ENCODE measurements around the gene ADAR.

ADAR gene

DNA sequence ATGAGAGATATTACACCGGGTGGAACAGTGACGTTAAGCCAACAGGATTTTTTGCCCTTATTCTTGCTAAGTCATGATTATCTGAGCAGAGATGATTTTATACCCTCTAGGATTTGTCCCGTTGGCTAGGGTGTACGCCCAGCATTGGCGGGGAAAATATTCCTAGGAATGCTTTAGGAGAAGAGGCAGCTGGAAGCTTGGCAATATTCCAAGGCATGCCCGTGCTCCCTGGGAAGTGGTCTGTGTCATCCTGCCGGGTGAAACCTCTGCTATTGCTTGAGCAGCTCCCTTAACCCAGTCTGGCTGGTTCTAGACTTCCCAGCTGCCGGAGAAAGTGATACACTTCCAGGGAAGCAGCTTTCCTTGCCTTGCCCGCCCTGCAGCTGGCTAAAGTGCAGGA lies 24.2 kb downstream of the ADAR start:
- no peak for DNase-seq

DNA sequence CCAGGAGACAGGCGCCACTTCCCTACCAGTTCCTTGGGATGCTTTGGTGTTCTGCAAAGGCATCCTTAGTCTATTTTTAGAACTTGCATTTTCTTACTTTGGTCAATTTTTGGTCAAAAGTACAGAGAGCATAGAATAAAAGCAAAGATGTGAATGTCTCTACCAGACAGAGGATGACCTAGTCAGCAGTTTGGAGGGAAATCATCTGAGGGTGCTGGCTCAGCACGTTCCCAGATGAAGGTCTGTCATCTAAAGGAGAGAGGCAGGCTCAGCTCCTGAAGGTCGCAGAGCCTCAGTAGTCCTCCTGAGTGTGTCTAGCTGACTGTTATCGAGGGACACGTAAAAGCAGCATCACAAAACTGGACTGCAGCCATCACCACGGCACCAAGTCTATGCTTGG lies 25.1 kb downstream of the ADAR start:
- DNase-seq: no peak

DNA sequence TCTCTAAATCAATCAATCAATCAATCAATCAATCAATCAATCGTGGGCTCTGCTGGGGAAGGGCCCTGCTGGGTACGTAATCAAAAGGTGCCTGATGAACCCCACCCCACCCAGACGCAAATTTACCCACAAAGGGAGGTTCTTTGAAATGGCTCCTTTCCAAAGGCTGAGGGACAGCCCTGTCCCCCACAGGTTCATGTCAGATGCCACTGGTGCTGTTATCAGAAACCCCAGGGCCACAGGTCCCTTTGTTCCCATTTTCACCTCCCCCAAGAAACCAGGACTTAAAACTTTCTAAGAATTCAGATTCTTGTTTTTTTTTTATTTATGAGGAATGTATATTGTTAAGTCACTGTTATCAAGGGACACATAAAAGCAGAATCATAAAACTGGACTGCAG lies 26.2 kb downstream of the ADAR start:
- no peak for DNase-seq

DNA sequence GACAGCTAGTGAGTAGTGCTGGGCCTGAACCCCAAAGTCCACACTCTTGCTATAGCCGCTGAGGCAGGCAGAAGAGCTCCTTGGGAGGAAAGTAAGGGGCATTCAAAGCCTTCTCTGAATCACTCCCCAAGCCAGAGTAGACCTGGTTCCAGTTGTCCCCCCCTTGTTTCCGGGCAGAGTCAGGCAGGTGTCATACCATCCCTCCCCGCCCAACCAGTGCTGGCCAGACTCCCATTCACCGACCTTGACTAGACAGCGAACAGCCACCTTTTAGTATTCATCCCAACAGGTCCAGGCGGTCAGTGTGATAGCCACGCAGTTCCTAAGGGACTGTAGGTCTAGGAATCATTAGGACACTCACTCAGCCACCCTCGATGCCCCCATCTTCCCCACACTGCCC lies 28.6 kb downstream of the ADAR start:
- no peak for DNase-seq

DNA sequence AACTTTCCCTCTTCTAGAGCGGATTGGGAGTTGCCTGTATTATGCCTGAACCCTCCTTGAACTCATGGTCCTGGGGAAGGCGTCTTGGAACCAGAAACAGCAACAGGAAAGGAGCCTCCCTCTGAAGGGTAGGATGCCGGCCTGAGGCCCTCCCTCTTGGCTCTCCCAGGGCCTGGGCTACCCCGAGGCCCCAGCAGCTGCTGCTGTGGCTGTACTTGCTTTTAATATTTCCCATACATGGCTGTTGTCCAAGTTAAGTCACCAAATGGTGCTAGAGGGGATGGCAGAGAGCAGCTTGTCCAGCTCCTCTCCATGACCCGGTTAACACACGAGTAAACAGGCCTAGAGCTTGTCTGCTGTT lies 29.9 kb downstream of the ADAR start:
- no peak for DNase-seq

DNA sequence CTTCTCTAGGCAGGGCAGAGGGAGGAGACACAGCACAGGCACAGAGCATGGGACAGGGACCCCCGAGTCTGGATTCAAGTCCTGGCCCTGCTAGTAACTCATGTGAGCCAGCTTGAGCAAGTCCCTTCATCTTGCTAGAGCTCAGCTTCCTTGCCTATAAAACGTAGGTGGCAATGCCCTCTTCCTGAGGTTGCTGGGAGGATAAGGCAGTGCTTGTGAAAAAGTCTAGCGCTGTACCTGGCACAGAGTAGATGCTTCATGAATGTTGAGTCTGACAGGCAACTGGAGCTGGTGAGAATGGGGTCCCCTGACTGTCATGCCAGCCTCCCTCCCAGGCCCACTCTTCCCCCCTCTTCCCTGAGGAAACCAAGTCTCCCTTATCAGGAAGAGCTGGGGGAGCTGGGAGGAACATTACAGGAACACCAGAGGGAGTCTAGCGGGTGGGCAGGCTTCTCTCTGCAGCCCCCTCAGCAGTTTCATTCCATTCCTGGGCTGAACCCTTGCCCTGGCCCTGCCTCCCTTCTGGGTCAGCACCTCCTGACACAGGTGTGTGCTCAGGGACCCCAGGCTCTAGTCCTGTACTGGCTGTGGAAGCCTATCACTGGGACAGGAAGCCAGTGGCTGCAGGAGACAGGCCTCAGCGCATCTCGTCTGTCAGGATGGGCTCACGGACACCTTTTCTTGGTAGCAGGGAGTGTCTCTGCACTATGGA lies 30.5 kb downstream of the ADAR start:
- DNase-seq: no peak

DNA sequence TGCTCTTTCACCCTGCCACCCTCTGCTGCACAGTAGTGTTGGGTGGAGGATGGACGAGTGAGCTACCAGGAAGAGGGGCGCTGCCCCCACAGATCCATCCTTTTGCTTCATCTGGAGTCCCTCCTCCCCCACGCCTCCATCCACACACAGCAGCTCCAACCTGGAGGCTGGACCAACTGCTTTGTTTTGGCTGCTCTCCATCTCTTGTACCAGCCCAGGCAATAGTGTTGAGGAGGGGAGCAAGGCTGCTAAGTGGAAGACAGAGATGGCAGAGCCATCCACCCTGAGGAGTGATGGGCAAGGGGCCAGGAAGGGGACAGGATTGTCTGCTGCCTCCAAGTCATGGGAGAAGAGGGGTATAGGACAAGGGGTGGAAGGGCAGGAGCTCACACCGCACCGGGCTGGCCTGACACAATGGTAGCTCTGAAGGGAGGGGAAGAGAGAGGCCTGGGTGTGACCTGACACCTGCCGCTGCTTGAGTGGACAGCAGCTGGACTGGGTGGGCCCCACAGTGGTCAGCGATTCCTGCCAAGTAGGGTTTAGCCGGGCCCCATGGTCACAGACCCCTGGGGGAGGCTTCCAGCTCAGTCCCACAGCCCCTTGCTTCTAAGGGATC lies 31.9 kb downstream of the ADAR start:
- no peak for DNase-seq

DNA sequence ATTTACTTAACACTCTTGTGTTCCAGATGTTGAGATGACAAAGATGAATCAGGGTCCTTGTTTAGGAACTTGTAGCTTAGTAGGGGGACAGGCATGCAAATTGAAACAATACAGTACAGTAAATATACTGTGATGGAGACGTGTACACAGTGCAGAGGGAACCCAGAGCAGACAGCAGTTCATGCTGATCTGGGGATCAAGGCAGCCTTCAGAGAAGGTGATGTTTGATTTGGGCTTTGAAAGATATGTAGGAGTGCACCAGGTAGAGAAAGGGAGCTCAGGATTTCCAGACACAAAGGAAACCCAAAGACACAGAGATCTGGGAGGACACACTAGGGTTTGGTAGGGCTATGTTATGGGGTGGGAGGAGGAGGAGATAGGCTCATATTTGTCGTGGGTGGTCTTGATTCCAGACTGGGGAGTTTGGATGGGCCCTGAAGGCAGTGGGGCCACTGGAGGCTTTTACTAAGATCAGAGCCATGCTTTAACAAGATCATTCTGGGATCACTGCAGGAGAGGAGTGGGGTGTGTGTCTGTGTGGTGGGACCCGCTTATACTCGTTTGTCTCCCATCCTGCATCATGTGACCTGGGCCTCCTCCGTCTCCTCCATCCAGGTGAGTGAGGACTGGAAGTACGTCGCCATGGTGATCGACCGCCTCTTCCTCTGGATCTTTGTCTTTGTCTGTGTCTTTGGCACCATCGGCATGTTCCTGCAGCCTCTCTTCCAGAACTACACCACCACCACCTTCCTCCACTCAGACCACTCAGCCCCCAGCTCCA lies 32.6 kb downstream of the ADAR start:
- no peak for DNase-seq

DNA sequence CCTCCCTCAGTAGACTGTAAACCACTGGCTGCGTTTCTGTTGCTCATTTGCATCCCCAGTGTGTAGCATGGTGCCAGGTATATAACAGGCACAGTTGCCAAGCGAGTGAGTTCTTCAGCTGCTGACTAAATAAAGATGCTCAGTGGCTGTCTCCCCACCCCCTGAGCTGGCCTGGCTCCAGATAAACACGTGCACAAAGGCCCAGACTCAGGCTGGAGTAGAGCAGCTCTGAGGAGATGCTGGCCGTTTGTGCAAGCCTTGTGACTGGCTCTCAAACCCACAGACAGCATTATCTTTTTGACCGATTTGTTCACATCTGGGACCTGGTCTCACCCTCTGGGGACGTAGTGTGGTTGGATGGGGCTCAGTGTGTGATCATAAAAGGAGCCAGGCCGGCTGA lies 33.3 kb downstream of the ADAR start:
- no peak for DNase-seq

DNA sequence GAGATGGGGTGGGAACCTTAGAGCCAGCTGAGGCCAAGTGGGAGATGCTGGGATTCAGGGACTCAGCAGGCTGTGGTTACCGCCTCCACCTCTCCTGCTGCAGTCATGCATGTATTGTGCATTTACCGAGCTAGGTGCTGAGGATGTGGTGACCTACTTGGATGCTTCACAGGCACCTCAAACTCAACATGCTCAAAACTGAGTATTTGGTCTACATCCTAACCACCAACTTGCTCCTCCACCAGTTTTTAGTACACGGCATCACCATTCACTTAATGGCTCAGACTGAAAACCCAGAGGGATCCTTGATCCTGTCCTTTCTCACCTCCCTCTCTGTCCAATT lies 34.8 kb downstream of the ADAR start:
- DNase-seq: no peak

DNA sequence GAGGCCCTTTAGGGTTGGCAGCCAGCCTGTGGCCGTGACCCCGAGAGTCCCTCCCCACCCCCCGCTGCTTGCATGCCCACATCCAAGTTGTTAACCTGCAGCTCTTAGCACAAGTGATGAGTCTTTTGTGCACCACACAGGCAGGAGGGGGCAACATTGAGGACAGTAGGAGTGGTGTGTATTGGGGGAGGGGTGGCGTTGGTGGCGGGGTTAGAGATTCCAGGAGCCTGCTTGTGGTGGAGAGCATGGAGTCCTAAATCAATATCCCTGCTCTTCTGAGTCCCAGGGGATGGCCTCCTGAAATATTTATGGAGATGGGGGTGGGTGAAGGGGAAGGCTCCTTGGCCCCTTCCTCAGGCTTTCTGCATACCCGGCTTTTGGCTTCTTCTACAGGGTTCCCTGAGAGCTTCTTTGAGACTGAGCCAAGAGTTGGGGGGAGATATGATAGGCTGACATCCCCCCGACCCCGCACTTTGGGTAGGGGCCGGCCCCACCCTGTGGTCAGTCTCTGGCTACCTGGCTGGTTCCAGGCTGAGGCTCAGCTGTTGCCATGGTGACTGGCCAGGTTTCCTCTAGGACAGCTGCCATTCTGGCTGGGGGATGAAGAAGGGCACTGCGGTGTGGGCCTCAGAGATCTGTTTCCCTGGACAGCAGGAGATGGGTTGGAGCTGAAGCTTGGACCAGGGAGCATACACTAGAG lies 35.4 kb downstream of the ADAR start:
- no peak for DNase-seq

DNA sequence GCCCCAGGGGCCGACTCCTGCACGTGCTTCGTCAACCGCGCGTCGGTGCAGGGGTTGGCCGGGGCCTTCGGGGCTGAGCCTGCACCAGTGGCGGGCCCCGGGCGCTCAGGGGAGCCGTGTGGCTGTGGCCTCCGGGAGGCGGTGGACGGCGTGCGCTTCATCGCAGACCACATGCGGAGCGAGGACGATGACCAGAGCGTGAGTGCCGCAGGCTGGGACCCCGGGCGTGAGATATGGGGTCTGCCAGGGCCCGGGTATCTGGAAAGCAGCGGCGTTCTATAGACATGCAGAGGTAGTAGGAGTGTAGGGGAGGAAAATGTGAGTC lies 36.1 kb downstream of the ADAR start:
- no peak for DNase-seq

DNA sequence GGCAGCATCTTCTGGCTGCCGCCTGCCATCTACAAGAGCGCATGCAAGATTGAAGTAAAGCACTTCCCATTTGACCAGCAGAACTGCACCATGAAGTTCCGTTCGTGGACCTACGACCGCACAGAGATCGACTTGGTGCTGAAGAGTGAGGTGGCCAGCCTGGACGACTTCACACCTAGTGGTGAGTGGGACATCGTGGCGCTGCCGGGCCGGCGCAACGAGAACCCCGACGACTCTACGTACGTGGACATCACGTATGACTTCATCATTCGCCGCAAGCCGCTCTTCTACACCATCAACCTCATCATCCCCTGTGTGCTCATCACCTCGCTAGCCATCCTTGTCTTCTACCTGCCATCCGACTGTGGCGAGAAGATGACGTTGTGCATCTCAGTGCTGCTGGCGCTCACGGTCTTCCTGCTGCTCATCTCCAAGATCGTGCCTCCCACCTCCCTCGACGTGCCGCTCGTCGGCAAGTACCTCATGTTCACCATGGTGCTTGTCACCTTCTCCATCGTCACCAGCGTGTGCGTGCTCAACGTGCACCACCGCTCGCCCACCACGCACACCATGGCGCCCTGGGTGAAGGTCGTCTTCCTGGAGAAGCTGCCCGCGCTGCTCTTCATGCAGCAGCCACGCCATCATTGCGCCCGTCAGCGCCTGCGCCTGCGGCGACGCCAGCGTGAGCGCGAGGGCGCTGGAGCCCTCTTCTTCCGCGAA lies 36.6 kb downstream of the ADAR start:
- no peak for DNase-seq

DNA sequence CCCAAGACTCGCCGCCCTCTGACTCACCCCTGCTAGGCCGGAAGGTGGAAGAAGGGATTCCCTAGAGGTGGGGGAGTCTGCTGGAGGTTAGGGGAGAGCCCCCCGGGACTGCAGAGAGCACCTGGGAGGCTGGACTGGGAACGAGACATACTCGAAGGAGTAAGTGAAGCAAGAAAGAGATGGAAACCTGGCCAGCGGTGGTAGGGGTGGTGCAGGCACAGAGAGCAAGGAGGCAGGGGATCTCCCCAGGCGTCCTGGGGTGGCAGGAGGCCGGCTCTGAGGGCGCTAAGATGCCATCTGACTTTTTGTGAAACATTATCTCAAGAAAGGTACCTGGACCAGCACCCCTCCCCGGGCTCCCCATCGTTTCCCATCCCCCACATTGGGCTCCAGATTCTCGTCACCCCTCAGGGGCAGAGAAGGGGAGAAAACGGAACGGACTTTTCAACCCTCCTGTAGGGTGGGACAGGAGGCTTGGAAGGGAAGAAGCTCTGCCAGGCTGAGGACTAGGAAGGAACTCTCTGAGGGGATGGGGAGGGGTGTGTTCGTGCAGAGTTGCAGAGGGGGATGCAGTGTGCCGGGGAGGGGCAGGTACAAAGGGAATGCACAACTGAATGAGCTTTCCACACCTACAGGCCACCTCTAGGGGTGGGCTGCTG lies 39.7 kb downstream of the ADAR start:
- no peak for DNase-seq

DNA sequence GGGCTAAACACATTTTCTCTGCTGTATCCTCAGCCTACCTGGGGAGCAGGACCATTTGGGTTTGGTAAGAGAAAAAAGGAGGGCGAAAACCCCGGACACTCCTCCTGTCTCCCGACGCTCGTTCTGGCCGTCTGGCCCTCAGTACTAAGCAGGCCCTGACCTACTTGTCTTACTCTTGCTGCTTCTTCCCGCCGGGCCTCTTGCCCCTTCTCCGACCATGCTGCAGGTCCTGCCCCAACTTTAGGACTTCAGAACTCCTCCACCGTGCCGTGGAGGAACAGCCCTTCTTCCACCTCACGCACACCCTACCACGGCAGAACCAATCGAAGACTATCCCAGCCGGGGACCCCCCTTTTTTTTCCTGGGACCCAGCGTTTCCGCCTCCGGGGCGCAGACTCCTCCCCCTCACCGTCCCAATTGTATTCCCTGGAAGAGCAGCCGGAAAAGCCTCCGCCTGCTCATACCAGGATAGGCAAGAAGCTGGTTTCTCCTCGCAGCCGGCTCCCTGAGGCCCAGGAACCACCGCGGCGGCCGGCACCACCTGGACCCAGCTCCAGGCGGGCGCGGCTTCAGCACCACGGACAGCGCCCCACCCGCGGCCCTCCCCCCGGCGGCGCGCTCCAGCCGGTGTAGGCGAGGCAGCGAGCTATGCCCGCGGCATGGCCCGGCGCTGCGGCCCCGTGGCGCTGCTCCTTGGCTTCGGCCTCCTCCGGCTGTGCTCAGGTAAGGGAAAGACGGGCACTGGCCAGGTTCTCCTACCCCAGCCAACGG lies 40.4 kb downstream of the ADAR start, which contains the start of gene CHRNB2:
Gene CHRNB2 (plus strand): TSS at position 393 of the 771 bp plus-strand sequence. CDS start 267 bp downstream, at position 660.
- peak; percentile 68 to 76 for DNase-seq

DNA sequence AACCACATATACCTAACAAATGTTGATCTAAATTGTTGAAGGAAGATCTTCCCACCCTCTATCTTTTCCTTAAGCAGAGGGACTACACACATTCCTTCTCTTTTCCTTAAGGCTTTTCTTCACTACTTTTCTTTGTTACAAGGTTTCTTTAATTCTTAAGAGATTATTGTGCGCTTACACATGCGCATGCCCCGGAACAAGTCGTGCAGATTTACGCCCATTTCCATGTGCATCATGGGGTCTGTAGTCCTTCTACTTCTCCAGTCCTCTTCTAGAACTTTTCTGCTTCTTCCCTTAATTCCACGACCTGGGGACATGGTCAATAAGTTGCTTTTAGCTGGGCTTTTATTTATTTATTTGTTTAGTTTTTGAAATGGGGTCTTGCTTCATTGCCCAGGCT lies 42.1 kb downstream of the ADAR start:
- no peak for DNase-seq

DNA sequence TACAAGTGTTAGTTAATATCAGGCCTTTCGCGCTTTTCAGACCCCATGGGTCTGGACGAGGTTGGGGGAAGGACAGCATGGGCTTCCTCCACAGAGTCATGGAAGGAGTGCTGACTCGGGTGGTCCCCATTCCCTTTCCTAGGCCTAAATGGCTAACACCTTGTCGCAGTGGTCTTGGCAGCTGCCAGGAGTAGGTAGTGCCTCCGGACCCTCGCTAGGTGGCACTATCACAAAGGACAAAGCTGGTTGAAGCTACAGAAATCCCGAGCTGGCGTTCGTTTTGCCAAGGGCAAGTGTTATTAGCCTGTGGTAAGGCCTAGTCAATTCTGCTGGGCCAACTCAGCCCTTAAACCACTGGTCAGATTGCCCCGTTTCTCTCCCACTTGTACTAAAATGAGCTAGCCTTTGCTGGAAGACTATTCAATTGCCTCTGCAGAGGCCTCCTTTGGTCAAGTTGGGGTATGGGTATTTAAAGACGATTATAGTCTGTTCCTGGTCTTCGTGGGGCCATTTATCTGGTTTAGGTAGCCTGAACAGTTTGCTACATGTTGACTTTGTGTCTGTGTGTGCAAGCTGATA lies 48.4 kb downstream of the ADAR start:
- peak; percentile 77 to 83 for DNase-seq

DNA sequence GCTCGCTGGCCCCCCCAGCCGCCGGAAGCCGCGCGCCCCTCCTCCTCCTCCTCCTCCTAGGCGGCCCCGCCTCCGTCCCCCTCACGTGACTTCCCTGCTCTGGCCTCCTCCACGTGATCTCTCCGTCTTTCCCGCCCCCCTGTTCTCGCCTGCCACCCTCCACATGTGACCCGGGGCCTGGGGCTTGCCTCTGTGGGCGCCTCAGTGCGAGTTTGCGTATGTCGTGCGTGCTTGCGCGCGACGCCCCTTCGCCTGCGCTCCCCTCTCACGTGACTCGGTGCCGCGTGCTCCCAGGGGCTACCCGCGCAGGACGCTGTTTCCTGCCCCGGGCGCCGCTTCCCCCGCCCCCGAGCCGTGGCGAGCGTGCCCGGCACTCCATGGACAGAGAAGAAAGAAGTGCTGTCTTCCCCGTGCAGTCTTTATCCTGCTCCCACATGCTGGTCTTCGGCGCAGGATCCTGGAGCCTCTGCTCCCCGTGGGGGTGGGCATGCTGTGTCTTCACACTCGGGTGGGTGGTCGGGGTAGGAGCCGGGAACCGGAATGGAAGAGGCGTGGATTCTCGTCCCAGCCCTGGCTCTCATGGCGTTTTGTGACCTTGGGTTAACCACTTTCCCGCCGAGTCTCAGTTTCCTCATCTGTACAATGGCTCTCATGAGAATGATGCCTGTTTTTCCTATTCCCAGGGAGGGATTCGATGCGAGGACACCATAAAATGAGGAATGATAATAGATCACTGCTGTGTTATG lies 49.1 kb downstream of the ADAR start:
- peak; percentile 96 to 99 for DNase-seq

DNA sequence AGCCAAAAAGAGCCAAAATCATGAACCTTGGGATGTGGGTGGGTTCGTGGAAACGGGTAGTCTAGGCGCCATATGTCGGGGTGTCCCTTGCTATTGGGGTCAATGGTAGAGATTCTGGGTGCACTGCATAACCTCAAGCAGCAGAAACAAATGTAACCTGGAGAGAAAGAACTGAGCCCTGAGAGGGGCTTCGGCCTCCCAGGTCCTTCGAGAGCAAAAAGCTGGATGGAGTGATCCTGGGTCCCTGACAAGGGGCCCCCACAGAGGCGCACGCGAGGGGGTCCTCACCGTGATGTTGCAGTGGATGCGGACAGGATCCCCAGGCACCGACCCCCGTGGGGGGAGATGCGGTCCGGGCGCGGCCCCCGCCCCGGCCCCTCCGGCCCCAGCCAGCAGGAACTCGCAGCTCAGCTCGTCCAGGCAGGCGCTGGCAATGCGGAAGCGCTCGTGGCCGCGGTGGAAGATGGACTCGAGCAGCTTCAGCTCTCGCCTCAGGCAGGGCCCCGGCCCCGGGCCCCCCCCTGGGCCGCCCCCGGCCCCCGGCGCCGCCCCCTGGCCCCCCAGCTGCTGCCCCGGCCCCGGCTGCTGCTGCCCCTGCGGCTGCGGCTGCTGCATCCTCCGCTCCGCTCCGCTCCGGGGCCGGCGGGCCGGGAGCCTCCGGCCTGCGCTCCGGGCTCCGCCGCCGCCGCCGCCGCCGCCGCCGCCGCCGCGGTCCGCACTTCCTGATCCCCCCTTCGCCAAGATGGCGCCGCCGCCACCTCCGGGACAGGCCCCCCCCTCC lies 49.9 kb downstream of the ADAR start, which contains the start of gene UBE2Q1:
Gene UBE2Q1 (minus strand): TSS at position 724 of the 781 bp plus-strand sequence. CDS start 109 bp downstream, at position 615.
- DNase-seq: no peak

Data from stimulated activated CD4-positive, alpha-beta T cell treated with anti-CD3 and anti-CD28 coated beads, Interleukin-2, amount 100 ng/mL, for 48 hours (primary cell).